Measurements from ENCODE around the gene MTCH2.

The MTCH2 gene

GRCh38 chr11:47591764-47592163 is 50.6 kb downstream of the MTCH2 start:
- no peak for DNase-seq (ENCODE audit: low read depth in 2 of 2, low spot score in 1 of 2)

GRCh38 chr11:47589977-47590861 is 52.1 kb downstream of the MTCH2 start:
- DNase-seq (ENCODE audit: low read depth in 2 of 2, low spot score in 1 of 2), result no peak

GRCh38 chr11:47589584-47589976 is 52.8 kb downstream of the MTCH2 start:
- no peak for DNase-seq (ENCODE audit: low read depth in 2 of 2, low spot score in 1 of 2)

DNA sequence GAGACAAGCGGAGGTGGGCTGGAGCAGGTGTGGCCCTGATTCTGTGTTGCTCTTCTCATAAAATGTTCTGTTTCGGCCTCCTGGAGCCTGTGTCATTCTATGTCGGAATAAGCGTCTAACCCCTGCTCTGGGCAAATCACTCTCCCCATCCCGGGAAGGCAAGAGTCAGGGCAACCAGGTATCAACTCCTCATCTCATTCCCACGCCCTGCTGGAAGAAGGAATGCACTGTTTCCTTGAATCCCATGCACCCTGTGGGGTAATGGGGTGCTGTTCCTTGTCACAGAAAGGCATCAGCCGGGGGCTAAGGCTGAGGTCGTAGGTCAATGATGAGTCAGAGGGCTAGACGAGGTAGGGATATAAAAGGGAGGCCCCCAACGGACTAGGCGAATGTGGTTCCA is 53.2 kb downstream of the MTCH2 start:
- no peak for DNase-seq (ENCODE audit: low read depth in 2 of 2, low spot score in 1 of 2)

GRCh38 chr11:47587723-47588326 is 54.5 kb downstream of the MTCH2 start:
- no peak for DNase-seq (ENCODE audit: low read depth in 2 of 2, low spot score in 1 of 2)

DNA sequence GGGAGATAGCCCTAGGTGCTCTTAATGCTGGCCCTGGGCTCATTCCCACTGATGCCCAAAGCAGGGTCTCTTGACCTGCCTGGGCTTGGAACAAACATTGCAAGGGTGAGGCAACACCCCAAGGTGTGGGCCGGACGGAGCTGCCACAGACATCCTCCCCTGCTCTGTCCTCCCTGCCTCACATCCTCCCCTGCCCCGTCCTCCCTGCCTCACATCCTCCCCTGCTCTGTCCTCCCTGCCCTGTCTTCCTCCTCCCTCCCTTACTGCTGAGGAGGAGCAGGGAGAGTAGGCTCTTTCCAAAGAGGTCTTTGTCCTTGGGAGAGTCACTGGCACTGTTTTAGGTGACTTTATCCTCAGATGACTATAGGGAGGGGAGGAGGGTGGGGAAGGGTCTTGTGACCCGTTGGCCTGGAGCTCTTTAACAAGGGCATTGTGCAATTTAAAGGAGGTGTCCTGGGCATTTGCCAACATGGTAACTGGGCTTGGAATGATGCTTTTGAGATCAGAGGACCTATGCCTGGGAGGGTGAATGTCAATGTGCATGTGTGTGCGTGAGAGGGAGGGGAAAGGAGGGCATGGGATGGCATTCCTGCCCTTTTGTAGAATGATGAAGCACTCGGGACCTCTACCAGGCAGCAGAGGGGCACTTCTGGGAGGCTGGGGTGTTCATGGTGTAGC is 55.2 kb downstream of the MTCH2 start:
- DNase-seq (ENCODE audit: low read depth in 2 of 2, low spot score in 1 of 2), result no peak

GRCh38 chr11:47586098-47586855 is 56.1 kb downstream of the MTCH2 start, which contains the start of gene FAM180B:
Gene FAM180B, plus strand, starts transcription at chr11:47586678. Its CDS starts 91 bp downstream, at chr11:47586769.
- DNase-seq (ENCODE audit: low read depth in 2 of 2, low spot score in 1 of 2), result no peak

- DNase-seq (ENCODE audit: low read depth in 2 of 2, low spot score in 1 of 2), result no peak
These were observed 58.5 kb downstream of the MTCH2 start for GRCh38 chr11:47583844-47584243.

DNA sequence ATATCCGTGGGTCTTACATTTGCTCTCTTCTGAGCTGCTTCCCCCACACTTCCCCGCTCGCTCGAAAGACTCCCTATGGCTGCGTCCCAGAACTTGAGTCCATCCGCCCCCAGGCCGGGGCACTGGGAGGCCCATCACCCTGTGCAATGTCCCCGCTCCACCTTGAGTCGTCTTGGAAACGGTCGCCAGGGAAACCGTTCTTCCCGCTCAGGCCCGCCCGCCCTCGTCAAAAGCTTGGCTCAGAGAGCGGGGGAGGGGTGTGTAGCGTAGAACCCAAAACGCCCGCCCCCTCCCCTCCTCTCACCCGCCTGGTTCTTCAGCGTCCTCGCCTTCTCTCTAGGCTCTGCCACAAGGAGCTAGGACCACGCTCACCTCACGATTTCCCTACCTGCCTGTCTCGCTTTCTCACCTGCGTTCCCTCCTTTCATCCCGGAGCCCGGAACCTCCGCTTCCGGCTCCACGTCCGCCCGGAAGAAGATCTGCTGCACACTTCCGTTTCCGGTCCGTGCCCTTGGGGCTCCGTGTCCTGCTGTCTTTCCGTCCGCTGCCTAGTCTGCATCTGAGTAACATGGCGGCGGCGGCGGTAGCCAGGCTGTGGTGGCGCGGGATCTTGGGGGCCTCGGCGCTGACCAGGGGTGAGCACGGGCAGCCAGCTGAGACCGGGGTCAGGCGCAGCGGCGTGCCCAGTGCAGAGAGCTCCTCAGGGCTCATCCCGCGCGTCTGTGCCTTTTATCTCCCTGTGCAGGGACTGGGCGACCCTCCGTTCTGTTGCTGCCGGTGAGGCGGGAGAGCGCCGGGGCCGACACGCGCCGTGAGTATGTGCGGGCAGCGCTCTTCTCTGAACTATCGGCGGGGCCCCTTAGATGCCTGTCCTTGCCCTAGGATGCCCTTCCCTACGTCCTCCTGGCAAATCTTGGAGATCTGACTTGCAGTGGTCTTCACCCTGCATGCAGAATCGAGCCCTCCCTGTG is 63.5 kb downstream of the MTCH2 start, which contains the start of the genes KBTBD4 and NDUFS3:
KBTBD4 (minus strand) TSS at position 447 of the 971 bp plus-strand sequence; CDS start at position 428, 19 bp downstream.
NDUFS3 (plus strand) TSS at position 551 of the 971 bp plus-strand sequence; CDS start at position 569, 18 bp downstream.
- DNase-seq (ENCODE audit: low read depth in 2 of 2, low spot score in 1 of 2), result peak; percentile 74 to 77

DNA sequence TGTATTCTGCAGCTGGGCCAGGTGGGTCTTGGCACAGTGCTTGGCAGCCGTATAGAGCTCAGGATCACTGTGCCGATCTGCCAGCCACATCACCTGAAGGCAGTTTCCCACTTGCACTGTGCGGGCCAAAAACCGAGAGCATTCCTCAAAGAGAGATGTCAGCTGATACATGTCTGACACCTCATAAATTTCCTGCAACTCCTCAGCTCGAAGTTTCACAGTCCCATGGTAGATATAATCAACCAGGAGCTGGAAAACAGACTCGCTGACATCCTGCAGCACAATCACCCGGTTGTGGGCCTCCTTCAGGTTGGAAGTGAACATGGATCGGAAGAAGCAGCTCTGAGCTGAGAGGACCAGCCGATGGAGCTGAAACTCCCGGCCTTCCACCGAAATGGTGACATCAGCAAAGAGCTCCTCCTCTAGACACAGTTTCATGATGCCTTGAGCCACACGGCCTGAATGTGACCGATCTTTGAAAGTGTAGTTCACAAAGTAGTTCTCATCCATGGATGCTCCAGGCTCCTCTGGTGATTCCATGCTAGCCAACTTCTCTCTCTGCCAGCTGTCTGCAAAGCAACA is 64.8 kb downstream of the MTCH2 start:
- no peak for DNase-seq (ENCODE audit: low read depth in 2 of 2, low spot score in 1 of 2)

- no peak for DNase-seq (ENCODE audit: low read depth in 2 of 2, low spot score in 1 of 2)
These were observed 69.0 kb downstream of the MTCH2 start for GRCh38 chr11:47573321-47573720.

DNA sequence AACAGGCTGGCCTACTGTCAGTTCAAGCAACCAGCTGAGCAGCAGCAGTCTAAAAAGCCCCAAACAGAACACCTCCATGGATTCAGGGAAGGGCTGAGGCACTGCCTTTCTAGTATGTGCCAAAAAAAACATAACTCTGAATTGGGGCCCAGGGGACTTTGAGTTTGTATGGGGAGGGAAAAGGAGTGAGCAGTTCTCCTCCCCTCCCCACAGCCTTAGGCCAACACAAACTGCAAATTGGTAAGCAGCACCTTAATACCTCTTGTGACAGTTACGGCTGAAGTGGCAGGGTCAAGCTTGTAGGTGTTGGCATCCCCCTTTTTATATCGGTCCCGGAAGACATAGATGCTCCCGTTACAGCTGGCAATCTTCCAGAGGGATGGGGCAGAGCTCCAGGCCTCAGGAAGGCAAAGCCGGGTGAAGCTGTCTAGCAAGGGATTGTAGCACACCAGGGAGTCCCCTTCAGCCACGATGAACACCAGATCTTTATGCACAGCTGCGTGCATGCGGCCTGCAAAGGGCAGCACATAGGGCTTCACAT is 69.6 kb downstream of the MTCH2 start:
- no peak for DNase-seq (ENCODE audit: low read depth in 2 of 2, low spot score in 1 of 2)

DNA sequence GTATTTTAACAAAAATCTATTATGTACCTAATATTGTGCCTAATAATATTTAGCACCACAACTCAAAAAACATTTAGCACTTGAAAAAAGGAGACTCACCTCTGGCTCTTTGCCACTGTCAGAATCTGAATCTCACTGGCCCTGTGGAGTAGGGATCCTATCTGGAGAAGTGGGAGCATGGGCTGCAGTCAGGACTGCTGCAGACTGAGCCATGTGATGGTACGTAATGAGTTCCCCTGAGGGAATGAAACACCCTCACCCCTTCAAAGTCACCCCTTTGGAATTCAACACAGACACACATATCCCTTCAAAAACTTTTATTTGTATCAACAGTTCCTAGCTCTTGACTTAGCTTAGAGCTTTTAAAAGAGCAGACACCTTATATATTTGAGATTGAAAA is 70.5 kb downstream of the MTCH2 start:
- DNase-seq (ENCODE audit: low read depth in 2 of 2, low spot score in 1 of 2), result no peak

GRCh38 chr11:47571357-47571729 is 71.0 kb downstream of the MTCH2 start:
- DNase-seq (ENCODE audit: low read depth in 2 of 2, low spot score in 1 of 2), result no peak

GRCh38 chr11:47570651-47571356 is 71.6 kb downstream of the MTCH2 start:
- DNase-seq (ENCODE audit: low read depth in 2 of 2, low spot score in 1 of 2), result no peak

- no peak for DNase-seq (ENCODE audit: low read depth in 2 of 2, low spot score in 1 of 2)
These were observed 72.7 kb downstream of the MTCH2 start for GRCh38 chr11:47569646-47570045.
